ENCODE measurements around the gene FOXS1. TPM values are rescaled to one million over a fixed set of nuclear protein-coding genes. Genes with fewer than 3 reads are reported as not detected.

FOXS1 gene
- total and polyA plus RNA-seq, 10 donors: 1.4 to 5.7 (median 2.1) TPM

DNA sequence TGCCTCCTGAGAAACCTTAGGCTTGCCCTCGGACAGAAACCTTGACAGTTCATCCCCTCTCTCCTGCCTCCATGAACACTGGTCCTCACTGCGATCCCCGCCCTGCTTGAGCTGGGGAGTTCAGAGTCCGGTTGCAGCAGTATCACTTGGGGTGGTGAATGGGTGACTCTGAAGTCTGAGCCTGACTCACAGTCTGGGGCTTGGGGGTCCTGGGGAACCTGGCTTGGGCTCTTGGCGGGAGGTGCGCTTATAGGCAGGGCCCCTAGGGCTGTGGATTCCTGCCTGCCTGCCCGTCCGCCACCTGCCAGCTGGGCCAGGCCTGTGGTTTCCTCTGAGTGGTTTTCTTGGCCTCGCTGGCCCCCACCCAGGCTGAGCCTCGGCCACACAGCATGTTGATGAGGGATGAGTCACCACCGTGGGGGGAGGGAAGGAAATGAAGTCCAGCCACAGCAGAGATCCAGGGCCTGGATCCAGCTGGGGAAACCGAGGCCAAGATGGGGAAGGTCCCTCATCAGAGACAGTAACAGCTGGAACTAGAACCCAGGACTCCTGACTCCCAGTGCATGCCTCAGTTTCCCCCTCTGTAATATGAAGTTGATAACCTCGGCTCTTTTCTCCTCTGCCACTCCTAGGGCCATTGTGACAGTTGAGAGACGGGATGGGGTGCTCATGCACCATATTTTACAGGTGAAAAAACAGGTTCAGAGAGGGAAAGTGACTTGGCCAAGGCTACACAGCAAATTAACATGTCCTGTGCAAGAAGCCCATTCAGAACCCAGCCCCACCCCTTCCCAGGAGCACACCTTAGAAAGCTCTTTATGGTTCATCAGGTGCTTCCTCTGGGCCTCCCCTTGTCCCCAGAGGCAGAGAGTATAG is 9.2 kb downstream of the FOXS1 start:
- H3K36me3 ChIP-seq: no peaks in the 10 kb centered on the region
- H3K4me1 ChIP-seq: peaks cover 11 to 78% (median 26%) of the 10 kb centered on the region in 6 donors
- DNase-seq: no peak
- H3K27me3 ChIP-seq (replicated peaks in 1 of 7): peaks cover 0 to 7% (median 0%) of the 10 kb centered on the region in 7 donors
- H3K4me3 ChIP-seq: no peak overlapping the region
- no peak for TF ChIP-seq POLR2A (IDR thresholded peaks at IDR 0.05)
- peak; percentile 67 to 72 (median 70) for TF ChIP-seq POLR2AphosphoS5 (IDR thresholded peaks at IDR 0.05)
- intact Hi-C loops (cut with DNase I; ENCODE audit: low total_unique reads): no loop called here
- H3K9me3 ChIP-seq: no peaks in the 10 kb centered on the region
- WGBS, 5 donors: 17 to 34% (median 20%) methylated on average over 10 to 14 of the region's 14 CpGs
- H3K27ac ChIP-seq: peak overlapping the region in 1 of 8 donors; percentile 17

DNA sequence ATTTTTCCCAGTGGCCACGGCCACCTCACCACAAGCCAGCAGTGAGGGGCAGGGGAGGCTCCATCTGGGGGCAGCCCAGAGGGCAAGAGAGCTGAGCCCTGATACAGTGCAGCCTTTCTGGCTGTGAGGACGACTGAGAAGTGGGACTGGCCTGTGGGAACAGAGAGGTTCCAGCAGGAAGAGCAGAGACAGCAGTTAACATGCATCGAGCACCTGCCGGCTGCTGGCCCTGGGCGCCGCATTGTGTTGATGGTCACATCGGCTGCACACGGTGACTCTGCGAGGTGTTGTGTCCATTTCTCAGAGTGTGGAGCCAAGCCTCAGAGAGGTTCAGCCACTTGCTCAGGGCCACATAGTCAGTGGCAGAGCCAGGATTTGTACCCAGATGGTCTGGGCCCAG is 9.8 kb downstream of the FOXS1 start:
- Histone ChIP-seq H3K4me3 (no peak overlapping the region), H3K4me1 (peaks cover 11 to 71% (median 25%) of the 10 kb centered on the region in 6 donors), H3K36me3 (no peaks in the 10 kb centered on the region), H3K27me3 (replicated peaks in 1 of 7) (peaks cover 0 to 7% (median 0%) of the 10 kb centered on the region in 7 donors), H3K9me3 (no peaks in the 10 kb centered on the region), H3K27ac (peak overlapping the region in 1 of 8 donors; percentile 17)
- intact Hi-C loops (cut with DNase I; ENCODE audit: low total_unique reads): no loop called here
- TF ChIP-seq, protein P1, sequence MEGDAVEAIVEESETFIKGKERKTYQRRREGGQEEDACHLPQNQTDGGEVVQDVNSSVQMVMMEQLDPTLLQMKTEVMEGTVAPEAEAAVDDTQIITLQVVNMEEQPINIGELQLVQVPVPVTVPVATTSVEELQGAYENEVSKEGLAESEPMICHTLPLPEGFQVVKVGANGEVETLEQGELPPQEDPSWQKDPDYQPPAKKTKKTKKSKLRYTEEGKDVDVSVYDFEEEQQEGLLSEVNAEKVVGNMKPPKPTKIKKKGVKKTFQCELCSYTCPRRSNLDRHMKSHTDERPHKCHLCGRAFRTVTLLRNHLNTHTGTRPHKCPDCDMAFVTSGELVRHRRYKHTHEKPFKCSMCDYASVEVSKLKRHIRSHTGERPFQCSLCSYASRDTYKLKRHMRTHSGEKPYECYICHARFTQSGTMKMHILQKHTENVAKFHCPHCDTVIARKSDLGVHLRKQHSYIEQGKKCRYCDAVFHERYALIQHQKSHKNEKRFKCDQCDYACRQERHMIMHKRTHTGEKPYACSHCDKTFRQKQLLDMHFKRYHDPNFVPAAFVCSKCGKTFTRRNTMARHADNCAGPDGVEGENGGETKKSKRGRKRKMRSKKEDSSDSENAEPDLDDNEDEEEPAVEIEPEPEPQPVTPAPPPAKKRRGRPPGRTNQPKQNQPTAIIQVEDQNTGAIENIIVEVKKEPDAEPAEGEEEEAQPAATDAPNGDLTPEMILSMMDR (IDR thresholded peaks at IDR 0.05 in 8 of 11, conservative IDR thresholded peaks at IDR 0.05 in 3 of 11): no peak
- WGBS, 5 donors: 72 to 89% (median 73%) methylated on average over 4 to 9 of the region's 9 CpGs
- DNase-seq: no peak

DNA sequence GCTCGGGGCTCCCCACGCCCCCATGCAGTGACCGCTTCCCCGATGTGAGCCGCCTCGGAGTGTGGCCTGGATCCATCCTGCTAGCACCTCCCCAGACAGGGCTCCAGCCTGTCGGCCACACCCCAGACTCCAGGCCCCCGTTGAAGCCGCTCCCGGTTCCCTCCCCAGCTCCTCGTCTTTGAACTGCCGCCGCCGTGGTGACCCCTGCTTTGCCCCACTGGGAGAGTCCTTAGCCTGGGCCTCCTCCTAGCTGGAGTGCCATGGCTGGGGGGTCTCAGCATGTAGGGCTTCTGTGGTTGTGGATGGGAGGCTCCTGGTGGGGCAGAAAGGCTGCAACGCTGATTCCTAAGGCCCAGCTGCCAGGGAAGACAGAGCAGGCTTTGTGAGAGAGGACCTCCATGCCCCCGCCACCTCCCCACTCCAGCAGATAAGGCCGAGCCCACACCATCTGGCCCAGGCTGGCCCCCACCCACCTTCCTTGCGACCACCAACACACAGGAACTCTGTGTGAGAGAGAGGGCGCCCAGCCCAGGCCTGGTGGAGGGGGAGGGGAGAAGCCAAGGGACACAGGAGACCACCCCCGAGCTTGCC is 11.4 kb downstream of the FOXS1 start:
- TF ChIP-seq POLR2AphosphoS5 (IDR thresholded peaks at IDR 0.05) (no peak), POLR2A (IDR thresholded peaks at IDR 0.05) (no peak)
- TF ChIP-seq, protein P1 (IDR thresholded peaks at IDR 0.05 in 8 of 11, conservative IDR thresholded peaks at IDR 0.05 in 3 of 11): no peak
- Histone ChIP-seq H3K9me3 (no peaks in the 10 kb centered on the region), H3K4me3 (no peak overlapping the region), H3K27me3 (replicated peaks in 1 of 7) (peaks cover 0 to 7% (median 0%) of the 10 kb centered on the region in 7 donors), H3K4me1 (peaks cover 11 to 64% (median 27%) of the 10 kb centered on the region in 6 donors), H3K36me3 (no peaks in the 10 kb centered on the region), H3K27ac (no peak overlapping the region)
- intact Hi-C loops (cut with DNase I; ENCODE audit: low total_unique reads): no loop called here
- DNase-seq: peak; percentile 68
- WGBS, 5 donors: 80 to 88% (median 84%) methylated on average over 14 to 20 of the region's 20 CpGs

DNA sequence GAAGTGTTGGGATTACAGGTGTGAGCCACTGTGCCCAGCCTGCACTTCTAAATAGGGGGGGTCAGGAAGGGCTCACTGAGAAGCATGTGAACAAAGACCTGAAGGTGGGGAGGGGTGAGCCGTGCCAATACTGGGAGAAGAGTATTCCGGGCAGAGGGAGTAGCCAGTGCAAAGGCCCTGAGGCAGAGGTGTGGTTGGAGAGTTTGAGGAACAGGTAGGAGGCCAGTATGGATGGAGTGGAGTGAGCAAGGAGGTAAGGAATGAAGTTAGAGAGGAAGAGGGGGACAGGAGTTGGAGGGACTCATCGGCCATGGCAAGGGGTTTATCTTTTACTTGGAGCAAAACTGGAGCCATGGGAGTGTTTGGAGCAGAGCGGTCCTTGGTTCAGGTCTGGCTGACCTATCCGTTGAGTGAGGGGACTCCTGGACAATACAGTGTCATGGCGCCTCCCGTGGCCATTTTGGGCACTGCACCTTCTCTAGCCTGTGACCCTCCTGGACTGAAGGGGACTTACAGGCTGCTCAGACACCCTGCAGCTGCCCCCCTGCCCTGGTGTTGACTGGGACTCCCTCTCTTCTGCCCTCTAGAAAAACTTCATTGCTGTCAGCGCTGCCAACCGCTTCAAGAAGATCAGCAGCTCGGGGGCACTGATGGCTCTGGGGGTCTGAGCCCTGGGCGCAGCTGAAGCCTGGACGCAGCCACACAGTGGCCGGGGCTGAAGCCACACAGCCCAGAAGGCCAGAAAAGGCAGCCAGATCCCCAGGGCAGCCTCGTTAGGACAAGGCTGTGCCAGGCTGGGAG is 12.1 kb downstream of the FOXS1 start:
- no peak overlapping the region for H3K27ac ChIP-seq
- intact Hi-C loops (cut with DNase I; ENCODE audit: low total_unique reads): no loop called here
- WGBS, 5 donors: 59 to 76% (median 67%) methylated on average over 13 to 14 of the region's 14 CpGs
- peaks cover 11 to 63% (median 24%) of the 10 kb centered on the region in 6 donors for H3K4me1 ChIP-seq
- H3K4me3 ChIP-seq: no peak overlapping the region
- H3K27me3 ChIP-seq (replicated peaks in 1 of 7): peaks cover 0 to 7% (median 0%) of the 10 kb centered on the region in 7 donors
- peak; percentile 85 for DNase-seq
- no peaks in the 10 kb centered on the region for H3K36me3 ChIP-seq
- TF ChIP-seq POLR2A (IDR thresholded peaks at IDR 0.05): no peak
- TF ChIP-seq, protein P1 (IDR thresholded peaks at IDR 0.05 in 8 of 11, conservative IDR thresholded peaks at IDR 0.05 in 3 of 11): peak; percentile 41 to 93 (median 79)
- TF ChIP-seq POLR2AphosphoS5 (IDR thresholded peaks at IDR 0.05): no peak
- no peaks in the 10 kb centered on the region for H3K9me3 ChIP-seq

All from spleen (tissue), 11 donors.